Lung (tissue), 12 donors: ENCODE measurements around the gene CMSS1. TPM values are rescaled to one million over a fixed set of nuclear protein-coding genes. Genes with fewer than 3 reads are reported as not detected.

Source experiments
- ATAC-seq: fragments of 200-7000 bp; cut with Tn5 transposase; one replicate; pipeline ENCODE4 v1.9.1; 2020; ENCODE audit warnings: moderate number of reproducible peaks; ENCODE audit not compliant: insufficient read depth, low FRiP score
- DNase-seq, 3 donors: peaks; one replicate each; pipeline ENCODE4 v3.0.0-alpha.2; 2013 to 2017
- H3K27ac ChIP-seq, 2 donors: one replicate each; pipeline ENCODE4 v1.5.1; 2013; ENCODE audit warnings: mild to moderate bottlenecking in 2 of 2, moderate library complexity in 2 of 2, control low read depth in 1 of 2, inconsistent platforms in 1 of 2, low read depth in 1 of 2, low read length in 1 of 2
- H3K27me3 ChIP-seq, 3 donors: one replicate each; pipeline ENCODE4 v1.5.1; 2013; ENCODE audit warnings: low read length in 2 of 3; ENCODE audit not compliant: control insufficient read depth in 3 of 3, insufficient read depth in 3 of 3
- H3K36me3 ChIP-seq, 4 donors: one replicate each; pipeline ENCODE4 v1.5.1; 2013; ENCODE audit warnings: low read length in 4 of 4, mild to moderate bottlenecking in 1 of 4, moderate library complexity in 1 of 4; ENCODE audit not compliant: control insufficient read depth in 4 of 4, insufficient read depth in 4 of 4
- H3K4me1 ChIP-seq, 5 donors: one replicate each; pipeline ENCODE4 v1.5.1; 2013; ENCODE audit warnings: low read length in 5 of 5, mild to moderate bottlenecking in 2 of 5, moderate library complexity in 1 of 5; ENCODE audit not compliant: control insufficient read depth in 5 of 5, insufficient read depth in 5 of 5
- H3K4me3 ChIP-seq: one replicate; pipeline ENCODE4 v1.5.1; 2013; ENCODE audit warnings: mild to moderate bottlenecking, control low read depth, moderate library complexity
- H3K9ac ChIP-seq, 2 donors: one replicate each; pipeline ENCODE4 v1.5.1; 2013; ENCODE audit warnings: low read length in 2 of 2, control low read depth in 1 of 2; ENCODE audit not compliant: insufficient read depth in 1 of 2
- H3K9me3 ChIP-seq, 4 donors: one replicate each; pipeline ENCODE4 v1.5.1; 2013; ENCODE audit warnings: low read length in 3 of 4, mild to moderate bottlenecking in 1 of 4, moderate library complexity in 1 of 4; ENCODE audit not compliant: control insufficient read depth in 4 of 4, insufficient read depth in 3 of 4
- CTCF ChIP-seq: IDR thresholded peaks from 2 replicates; pipeline ENCODE4 v1.5.1; 2012; ENCODE audit warnings: mild to moderate bottlenecking; ENCODE audit errors: control extremely low read depth, extremely low read depth
- WGBS, 2 donors: extraction: QIAGEN DNeasy Blood & Tissue Kit; methylation state at CpG; one replicate each; pipeline ENCODE4 v1.1.7; 2013; 5-methylcytosine and 5-hydroxymethylcytosine counted together
- polyA plus RNA-seq, 2 donors: library from polyadenylated mRNA; stranded (reverse); fragments of 200-250 nt; gene quantifications; one replicate each; pipeline ENCODE4 v1.2.1, GENCODE V29; 2013
- total RNA-seq, 2 donors: library from RNA; depleted of rRNA in 1 of 2; stranded (reverse); fragments of >200 nt in 1 of 2; gene quantifications; one replicate each; pipeline ENCODE4 v1.2.1, GENCODE V29; 2014 to 2021
- donor health status: control.
- donor health status: control.
- donor health status: Bipolar disorder and iron deficiency.
- donor health status: healthy.
- donor health status: DM: yes; HTN: yes; CAD: no.

Gene CMSS1
- total and polyA plus RNA-seq, 4 donors = 12.3 to 28.9 (median 22.6) TPM

DNA sequence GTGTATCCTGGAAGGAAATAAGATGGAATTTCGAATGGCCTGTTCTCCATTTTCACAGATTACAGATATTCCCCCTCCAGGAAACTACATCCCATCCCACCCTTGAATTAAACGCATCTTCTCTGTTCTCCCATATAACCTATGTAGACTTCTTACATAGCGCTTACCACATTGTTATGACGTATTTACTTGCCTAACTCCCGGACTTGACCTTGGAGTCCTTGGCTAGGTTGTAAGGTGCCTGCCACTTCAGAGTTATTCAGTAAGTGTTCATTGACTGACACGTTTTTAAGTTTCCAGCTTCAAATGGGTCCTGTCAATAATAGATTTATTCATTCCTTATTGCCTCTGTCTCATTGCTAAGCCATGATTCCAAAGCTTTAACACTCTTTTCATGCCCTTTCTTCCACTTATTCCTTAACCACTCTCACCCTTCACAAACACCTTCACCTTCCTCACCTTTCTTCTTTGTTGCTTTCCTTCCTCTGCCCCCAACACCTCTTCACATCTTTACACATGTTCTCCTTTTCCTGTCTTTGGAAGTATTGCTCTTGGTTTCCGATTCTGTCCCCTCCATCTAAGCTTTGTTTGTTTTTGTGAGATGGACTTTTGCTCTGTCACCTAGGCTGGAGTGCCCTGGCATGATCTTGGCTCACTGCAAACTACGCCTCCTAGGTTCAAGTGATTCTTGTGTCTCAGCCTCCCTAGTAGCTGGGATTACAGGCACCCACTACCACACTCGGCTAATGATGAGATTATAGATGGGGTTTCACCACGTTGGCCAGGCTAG lies 138.3 kb downstream of the CMSS1 start:
- no peak overlapping the region for H3K27ac ChIP-seq
- peaks cover 0 to 17% (median 3%) of the 10 kb centered on the region in 5 donors for H3K4me1 ChIP-seq
- H3K27me3 ChIP-seq = no peaks in the 10 kb centered on the region
- 85 to 90% methylated on average over 10 of the region's 10 CpGs for WGBS, 2 donors
- H3K36me3 ChIP-seq = no peaks in the 10 kb centered on the region
- no peaks in the 10 kb centered on the region for H3K9me3 ChIP-seq
- no peak for DNase-seq
- no peak for ATAC-seq
- H3K9ac ChIP-seq = no peak overlapping the region
- no peak overlapping the region for H3K4me3 ChIP-seq
- TF ChIP-seq CTCF = no peak

GRCh38 chr3:99957151-99957796 lies 139.6 kb downstream of the CMSS1 start:
- H3K9ac ChIP-seq = no peak overlapping the region
- no peaks in the 10 kb centered on the region for H3K36me3 ChIP-seq
- H3K4me1 ChIP-seq = peaks cover 0 to 19% (median 4%) of the 10 kb centered on the region in 5 donors
- H3K27ac ChIP-seq = no peak overlapping the region
- WGBS, 2 donors = 70 to 82% methylated on average over 4 of the region's 4 CpGs
- no peaks in the 10 kb centered on the region for H3K27me3 ChIP-seq
- no peak overlapping the region for H3K4me3 ChIP-seq
- DNase-seq (peak in 2 of 3 donors; percentile 62 to 72), ATAC-seq (no peak)
- TF ChIP-seq CTCF = no peak
- H3K9me3 ChIP-seq = no peaks in the 10 kb centered on the region

DNA sequence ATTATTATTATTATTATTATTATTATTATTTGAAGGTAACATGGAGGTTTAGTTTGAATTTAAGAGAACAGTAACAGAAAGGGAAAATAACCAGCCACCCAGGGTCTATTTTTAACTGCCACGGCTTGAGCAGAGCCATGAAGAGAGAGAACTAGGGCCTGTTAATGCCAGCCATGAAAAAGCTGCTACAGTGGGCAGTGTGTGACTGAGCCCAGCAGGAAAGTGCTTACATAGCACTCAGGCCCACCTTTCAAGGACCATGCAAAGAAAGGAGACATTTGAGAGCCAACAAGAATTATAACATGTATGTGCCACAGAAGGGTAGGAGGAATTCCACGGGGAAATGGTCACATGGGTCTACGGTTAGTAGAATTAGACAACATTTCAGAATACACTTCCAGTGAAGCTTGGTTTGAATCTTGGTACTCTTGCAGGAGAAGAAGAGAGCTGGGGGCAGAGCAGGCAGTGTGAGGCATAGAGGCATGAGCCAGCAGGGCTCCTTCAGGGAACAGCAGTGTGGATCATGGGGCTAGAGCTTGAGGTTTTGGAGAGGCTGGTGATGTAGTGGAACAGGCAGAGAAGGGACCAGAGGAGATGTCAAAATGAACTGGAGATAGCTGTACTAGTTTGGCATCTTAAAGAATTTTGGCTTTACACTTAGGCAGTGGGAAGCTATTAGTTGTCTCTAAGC lies 140.7 kb downstream of the CMSS1 start:
- WGBS, 2 donors = 72 to 94% methylated on average over 3 of the region's 3 CpGs
- ATAC-seq = no peak
- Histone ChIP-seq H3K9ac (no peak overlapping the region), H3K9me3 (no peaks in the 10 kb centered on the region), H3K4me3 (no peak overlapping the region), H3K36me3 (no peaks in the 10 kb centered on the region), H3K27me3 (no peaks in the 10 kb centered on the region), H3K27ac (no peak overlapping the region), H3K4me1 (peaks cover 0 to 19% (median 4%) of the 10 kb centered on the region in 5 donors)
- no peak for TF ChIP-seq CTCF
- peak; percentile 33 to 68 (median 60) for DNase-seq
